Calu3 (cell line): ENCODE measurements around the gene PLP1. TPM values are rescaled to one million over a fixed set of nuclear protein-coding genes. Genes with fewer than 3 reads are reported as not detected.

Experiments used
- BruUV-seq: library from RNA; stranded (reverse); fragments of 400-500 nt; replicated peaks from 2 replicates; lab custom pipeline; 2021; lab: Mats Ljungman, UMichigan
- CTCF ChIA-PET: fragments of 300-600 bp; sonication (Branson Sonifier 250); formaldehyde crosslinking; loops from one replicate; lab custom pipeline; 2022; ENCODE audit warnings: antibody characterized with exemption; lab: Charles Lee
- DNase-seq: peaks from one replicate; pipeline ENCODE4 v3.0.0; 2022
- H3K27ac Mint-ChIP-seq: one replicate; pipeline ENCODE4 v1.8.0; 2022; ENCODE audit warnings: mixed read lengths; ENCODE audit not compliant: unreplicated experiment
- H3K27me3 Mint-ChIP-seq: one replicate; pipeline ENCODE4 v1.8.0; 2022; ENCODE audit warnings: mixed read lengths; ENCODE audit not compliant: unreplicated experiment
- H3K36me3 Mint-ChIP-seq: one replicate; pipeline ENCODE4 v1.8.0; 2022; ENCODE audit warnings: mild to moderate bottlenecking, moderate library complexity, mixed read lengths; ENCODE audit not compliant: insufficient read depth, unreplicated experiment
- H3K4me1 Mint-ChIP-seq: one replicate; pipeline ENCODE4 v1.8.0; 2022; ENCODE audit warnings: mild to moderate bottlenecking, low read depth, mixed read lengths; ENCODE audit not compliant: unreplicated experiment
- H3K4me3 Mint-ChIP-seq: one replicate; pipeline ENCODE4 v1.8.0; 2022; ENCODE audit warnings: mild to moderate bottlenecking, low read depth, moderate library complexity, mixed read lengths; ENCODE audit not compliant: unreplicated experiment
- H3K9me3 Mint-ChIP-seq: one replicate; pipeline ENCODE4 v1.8.0; 2022; ENCODE audit warnings: low read depth, mixed read lengths; ENCODE audit not compliant: unreplicated experiment
- intact Hi-C: fragments of 100-400 bp; cut with micrococcal nuclease; formaldehyde crosslinking; loops from one replicate; pipeline ENCODE4 v1.10.0; 2022; ENCODE audit not compliant: unreplicated experiment
- total RNA-seq: library from RNA; stranded (reverse); gene quantifications from 2 replicates; pipeline ENCODE4 v1.2.3, GENCODE V29; 2022
- TF ChIP-seq, protein P1 (sequence below): fragments of 200-600 bp; IDR thresholded peaks from one replicate; pipeline ENCODE4 v1.8.0; 2022; ENCODE audit warnings: antibody characterized with exemption; ENCODE audit not compliant: unreplicated experiment

Gene PLP1
- total RNA-seq, 1 experiment from 2014 or later: not detected

DNA sequence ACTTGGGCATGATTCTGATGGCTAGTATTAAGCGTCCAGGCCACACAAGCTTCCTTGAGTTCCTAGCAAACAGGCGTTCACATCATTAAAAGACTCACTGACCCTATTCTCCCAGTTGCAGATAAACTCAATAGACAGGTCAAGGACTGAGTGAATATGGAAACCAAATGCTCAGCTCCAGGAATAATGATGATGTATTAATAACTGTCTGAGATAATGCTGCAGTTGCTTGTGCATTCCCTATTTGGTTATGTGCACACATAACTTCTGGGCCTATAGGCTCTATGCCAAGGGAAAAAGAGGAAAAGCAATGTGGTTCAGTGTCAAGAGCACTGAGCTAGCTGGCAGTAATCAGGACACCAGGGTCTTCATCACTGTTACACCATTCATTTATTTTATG lies 51.9 kb downstream of the PLP1 start:
- no peak for DNase-seq
- Mint-ChIP-seq H3K9me3 (no peaks in the 10 kb centered on the region), H3K4me3 (no peak overlapping the region), H3K4me1 (peaks cover 10% of the 10 kb centered on the region), H3K27ac (no peak overlapping the region), H3K27me3 (no peaks in the 10 kb centered on the region), H3K36me3 (peaks cover 11% of the 10 kb centered on the region)
- CTCF ChIA-PET: no interaction called here
- TF ChIP-seq, protein P1, sequence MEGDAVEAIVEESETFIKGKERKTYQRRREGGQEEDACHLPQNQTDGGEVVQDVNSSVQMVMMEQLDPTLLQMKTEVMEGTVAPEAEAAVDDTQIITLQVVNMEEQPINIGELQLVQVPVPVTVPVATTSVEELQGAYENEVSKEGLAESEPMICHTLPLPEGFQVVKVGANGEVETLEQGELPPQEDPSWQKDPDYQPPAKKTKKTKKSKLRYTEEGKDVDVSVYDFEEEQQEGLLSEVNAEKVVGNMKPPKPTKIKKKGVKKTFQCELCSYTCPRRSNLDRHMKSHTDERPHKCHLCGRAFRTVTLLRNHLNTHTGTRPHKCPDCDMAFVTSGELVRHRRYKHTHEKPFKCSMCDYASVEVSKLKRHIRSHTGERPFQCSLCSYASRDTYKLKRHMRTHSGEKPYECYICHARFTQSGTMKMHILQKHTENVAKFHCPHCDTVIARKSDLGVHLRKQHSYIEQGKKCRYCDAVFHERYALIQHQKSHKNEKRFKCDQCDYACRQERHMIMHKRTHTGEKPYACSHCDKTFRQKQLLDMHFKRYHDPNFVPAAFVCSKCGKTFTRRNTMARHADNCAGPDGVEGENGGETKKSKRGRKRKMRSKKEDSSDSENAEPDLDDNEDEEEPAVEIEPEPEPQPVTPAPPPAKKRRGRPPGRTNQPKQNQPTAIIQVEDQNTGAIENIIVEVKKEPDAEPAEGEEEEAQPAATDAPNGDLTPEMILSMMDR: no peak
- no TSS peak for BruUV-seq
- intact Hi-C loops: no loop called here

DNA sequence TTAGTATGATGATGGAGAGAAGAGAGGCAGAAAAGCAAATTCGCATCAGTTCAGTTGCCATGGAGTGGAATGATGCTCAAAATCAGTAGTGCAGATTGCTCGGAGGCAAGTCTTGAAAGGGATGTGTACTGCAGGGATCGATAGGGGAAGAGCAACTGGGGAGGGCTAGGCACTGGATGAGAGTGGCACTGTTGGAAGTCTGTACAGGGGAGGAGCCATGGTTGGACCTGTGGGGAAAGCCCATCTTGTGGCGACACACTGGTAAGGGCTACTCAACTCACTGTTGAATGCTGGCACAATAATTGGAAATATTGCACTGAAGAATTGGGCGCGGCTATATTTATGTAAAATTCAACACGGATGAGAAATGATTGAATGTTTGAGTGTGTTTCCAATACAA lies 54.2 kb downstream of the PLP1 start:
- DNase-seq: no peak
- H3K36me3 Mint-ChIP-seq: peaks cover 11% of the 10 kb centered on the region
- H3K4me1 Mint-ChIP-seq: peaks cover 10% of the 10 kb centered on the region
- intact Hi-C loops: no loop called here
- no peaks in the 10 kb centered on the region for H3K9me3 Mint-ChIP-seq
- H3K4me3 Mint-ChIP-seq: peak overlapping the region; percentile 81
- CTCF ChIA-PET: interaction anchor here (1.0 kb wide), 1 partner anchor 88 kb away, joined by 3 read pairs; no protein-coding TSS in a partner anchor
- no TSS peak for BruUV-seq
- TF ChIP-seq, protein P1: no peak
- H3K27ac Mint-ChIP-seq: no peak overlapping the region
- no peaks in the 10 kb centered on the region for H3K27me3 Mint-ChIP-seq

DNA sequence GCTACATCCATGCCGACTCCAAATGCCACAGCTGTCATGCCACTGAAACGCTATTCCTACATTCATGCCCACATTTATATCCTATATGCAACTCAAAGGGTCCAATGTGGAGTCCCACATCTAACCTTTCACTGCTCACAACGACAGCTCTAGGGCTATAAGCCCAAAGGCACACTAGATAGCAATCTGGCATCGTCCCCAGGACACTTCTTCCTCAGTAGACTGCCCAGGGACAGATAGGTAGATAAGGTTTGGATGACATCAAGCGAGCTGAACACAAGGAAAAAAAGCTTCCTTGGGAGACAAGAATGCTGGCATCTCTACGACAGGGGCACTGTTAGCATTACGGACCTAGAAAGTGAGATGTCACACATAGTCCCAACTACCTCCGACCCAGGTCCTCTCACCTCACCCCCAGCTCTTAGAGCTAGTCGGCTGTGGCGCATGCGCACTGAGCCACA lies 54.7 kb downstream of the PLP1 start:
- intact Hi-C loops: no loop called here
- TF ChIP-seq, protein P1: no peak
- BruUV-seq: no TSS peak
- Mint-ChIP-seq H3K27ac (no peak overlapping the region), H3K27me3 (no peaks in the 10 kb centered on the region), H3K4me1 (peaks cover 10% of the 10 kb centered on the region), H3K4me3 (peak overlapping the region; percentile 81), H3K36me3 (peaks cover 11% of the 10 kb centered on the region), H3K9me3 (no peaks in the 10 kb centered on the region)
- CTCF ChIA-PET: interaction anchor here (1.0 to 2.1 kb wide), 3 partner anchors 14 to 282 kb away, joined by 3 to 11 read pairs (median 4); no protein-coding TSS in a partner anchor
- DNase-seq: peak; percentile 69

DNA sequence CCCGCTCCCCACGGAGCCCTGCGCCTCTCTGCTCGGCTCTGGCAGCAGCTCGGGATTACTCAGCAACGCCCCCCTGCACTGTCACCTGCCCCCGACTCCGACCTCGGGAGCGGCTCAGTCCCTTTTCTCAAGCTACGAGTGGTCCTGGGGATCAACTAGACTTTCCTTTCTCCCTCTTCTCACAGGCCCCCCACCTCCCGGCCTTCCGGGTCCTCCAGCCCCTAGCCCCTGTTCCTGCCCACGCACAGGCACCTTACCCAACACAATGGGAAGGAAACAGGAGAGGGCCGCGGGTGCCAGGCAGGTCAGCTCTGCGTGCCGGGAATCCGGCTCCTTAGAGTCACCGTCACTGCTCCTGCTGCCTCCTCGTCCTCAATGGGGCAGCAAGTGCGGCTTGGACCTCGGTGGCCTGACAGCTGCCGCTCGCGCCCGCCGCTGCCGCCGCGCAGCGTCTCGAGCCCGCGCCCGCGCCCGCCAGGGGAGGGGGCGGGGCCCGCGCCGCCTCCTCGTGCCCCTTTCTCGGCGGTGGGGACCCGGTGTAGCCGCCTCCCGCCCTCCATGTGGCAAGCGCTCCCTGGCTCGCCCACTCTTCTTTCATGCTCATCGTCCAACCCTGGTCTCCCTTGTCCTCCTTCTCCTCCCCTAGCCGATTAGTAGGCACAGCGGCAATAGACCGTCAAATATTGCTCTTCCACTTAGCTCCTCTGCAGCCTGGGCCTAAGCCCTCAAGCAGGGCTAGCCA lies 55.3 kb downstream of the PLP1 start, which contains the start of gene RAB9B:
Gene RAB9B (minus strand): TSS at position 455 of the 742 bp plus-strand sequence. CDS start 6,473 bp downstream, outside the sequence.
- BruUV-seq: no TSS peak
- peak; percentile 34 for DNase-seq
- no peaks in the 10 kb centered on the region for H3K9me3 Mint-ChIP-seq
- peak within 1 kb of the TSS; percentile 81 for H3K4me3 Mint-ChIP-seq
- peaks cover 11% of the 10 kb centered on the region for H3K36me3 Mint-ChIP-seq
- peak within 1 kb of the TSS; percentile 74 for H3K27ac Mint-ChIP-seq
- TF ChIP-seq, protein P1: no peak
- CTCF ChIA-PET: interaction anchor here (1.0 to 2.1 kb wide), 3 partner anchors 13 to 281 kb away, joined by 3 to 11 read pairs (median 4); no protein-coding TSS in a partner anchor
- H3K27me3 Mint-ChIP-seq: no peaks in the 10 kb centered on the region
- H3K4me1 Mint-ChIP-seq: peaks cover 10% of the 10 kb centered on the region
- intact Hi-C loops: no loop called here
